Activated T-cell treated with anti-CD3 and anti-CD28 coated beads, Interleukin-2, amount 50 U/mL, for 24 hours (primary cell): ENCODE results near the gene ITGA1.

Source experiments
- DNase-seq: peaks from one replicate; pipeline ENCODE4 v3.0.0-alpha.2; 2020
- H3K27ac Mint-ChIP-seq: 2 replicates; pipeline ENCODE4 v1.8.0; 2020; ENCODE audit warnings: mild to moderate bottlenecking, mixed read lengths
- H3K27me3 Mint-ChIP-seq: 2 replicates; pipeline ENCODE4 v1.8.0; 2020; ENCODE audit warnings: mixed read lengths
- H3K36me3 Mint-ChIP-seq: 2 replicates; pipeline ENCODE4 v1.8.0; 2020; ENCODE audit warnings: low read depth, mixed read lengths
- H3K4me1 Mint-ChIP-seq: 2 replicates; pipeline ENCODE4 v1.8.0; 2020; ENCODE audit warnings: low read depth, mixed read lengths
- H3K4me3 Mint-ChIP-seq: 2 replicates; pipeline ENCODE4 v1.8.0; 2020; ENCODE audit warnings: mild to moderate bottlenecking, moderate library complexity, mixed read lengths
- H3K9me3 Mint-ChIP-seq: 2 replicates; pipeline ENCODE4 v1.8.0; 2020; ENCODE audit warnings: mixed read lengths

The ITGA1 gene

GRCh38 chr5:53006911-53007890 is 219.5 kb downstream of the ITGA1 start:
- H3K27ac Mint-ChIP-seq, result no peak overlapping the region
- peaks cover 2% of the 10 kb centered on the region for H3K27me3 Mint-ChIP-seq
- no peaks in the 10 kb centered on the region for H3K9me3 Mint-ChIP-seq
- H3K4me1 Mint-ChIP-seq, result peaks cover 68% of the 10 kb centered on the region
- H3K4me3 Mint-ChIP-seq, result no peak overlapping the region
- no peaks in the 10 kb centered on the region for H3K36me3 Mint-ChIP-seq
- no peak for DNase-seq

DNA sequence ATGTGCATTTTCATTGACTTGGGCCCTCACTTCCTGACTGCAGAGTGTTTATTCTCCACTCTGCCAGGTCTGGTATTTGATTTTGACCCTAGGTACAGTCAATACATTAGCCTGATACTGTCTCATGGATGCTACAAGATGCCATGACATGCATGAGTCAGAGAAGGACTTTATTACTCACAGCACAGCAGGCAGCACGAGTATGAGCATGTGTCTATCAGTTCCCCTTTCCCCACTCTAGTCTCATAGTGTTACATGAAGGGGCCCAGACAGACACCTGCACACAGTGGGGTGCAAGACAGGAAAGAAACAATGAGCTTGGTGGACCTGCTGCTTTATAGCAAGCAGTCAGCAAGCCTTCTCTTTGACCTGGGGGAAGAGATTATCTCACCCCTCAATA is 221.0 kb downstream of the ITGA1 start:
- Mint-ChIP-seq H3K27ac (peak overlapping the region; percentile 87), H3K27me3 (peaks cover 9% of the 10 kb centered on the region), H3K36me3 (no peaks in the 10 kb centered on the region), H3K4me3 (no peak overlapping the region), H3K9me3 (no peaks in the 10 kb centered on the region), H3K4me1 (peaks cover 62% of the 10 kb centered on the region)
- DNase-seq, result peak; percentile 47
